Suprapubic skin (tissue), 4 donors: Measurements from ENCODE around the gene PLXND1. TPM values are rescaled to one million over a fixed set of nuclear protein-coding genes. Genes with fewer than 3 reads are reported as not detected.

Experiments used
- DNase-seq, 2 donors: peaks; one replicate each; pipeline ENCODE4 v3.0.0-alpha.2; 2019; ENCODE audit warnings: low spot score in 2 of 2
- H3K27ac ChIP-seq: fragments of 200-600 bp; sonication (generic); one replicate; pipeline ENCODE4 v1.5.1; 2019
- H3K27me3 ChIP-seq: fragments of 200-600 bp; sonication (generic); one replicate; pipeline ENCODE4 v1.5.1; 2019
- H3K36me3 ChIP-seq: fragments of 200-600 bp; sonication (generic); one replicate; pipeline ENCODE4 v1.5.1; 2019
- H3K4me1 ChIP-seq: fragments of 200-600 bp; sonication (generic); one replicate; pipeline ENCODE4 v1.5.1; 2019
- H3K4me3 ChIP-seq: fragments of 200-600 bp; sonication (generic); one replicate; pipeline ENCODE4 v1.5.1; 2019; ENCODE audit warnings: mild to moderate bottlenecking
- H3K9me3 ChIP-seq: fragments of 200-600 bp; sonication (generic); one replicate; pipeline ENCODE4 v1.5.1; 2019
- CTCF ChIP-seq, 2 donors: fragments of 200-600 bp in 1 of 2; fragments of 450-650 bp in 1 of 2; sonication (generic) in 1 of 2; IDR thresholded peaks; one replicate each; pipeline ENCODE4 v1.5.1; 2016 to 2019; ENCODE audit warnings: antibody characterized with exemption in 2 of 2, mild to moderate bottlenecking in 1 of 2, moderate library complexity in 1 of 2
- EP300 ChIP-seq: sonication (generic); formaldehyde crosslinking; IDR thresholded peaks from one replicate; pipeline ENCODE4 v1.6.1; 2017; ENCODE audit warnings: antibody characterized with exemption
- POLR2A ChIP-seq, 2 donors: fragments of 450-650 bp; IDR thresholded peaks; one replicate each; pipeline ENCODE4 v1.6.1; 2017; ENCODE audit warnings: antibody characterized with exemption in 2 of 2, mild to moderate bottlenecking in 2 of 2, moderate library complexity in 2 of 2
- POLR2AphosphoS5 ChIP-seq, 3 donors: sonication (generic); formaldehyde crosslinking; IDR thresholded peaks; one replicate each; pipeline ENCODE4 v1.6.1; 2017; ENCODE audit warnings: antibody characterized with exemption in 3 of 3
- WGBS: methylation state at CpG from one replicate; pipeline ENCODE4 v1.1.5; 2018; 5-methylcytosine and 5-hydroxymethylcytosine counted together
- total RNA-seq, 4 donors: library from RNA; depleted of rRNA; stranded (reverse); fragments of >200 nt; gene quantifications; one replicate each; pipeline ENCODE4 v1.1.0, GENCODE V29; 2016

PLXND1 gene
- total RNA-seq, 4 donors from 2014 or later = 19.0 to 51.0 (median 30.8) TPM

- H3K36me3 ChIP-seq = no peaks in the 10 kb centered on the region
- peak overlapping the region; percentile 77 for H3K4me3 ChIP-seq
- H3K27me3 ChIP-seq = peaks cover 3% of the 10 kb centered on the region
- H3K27ac ChIP-seq = peak overlapping the region; percentile 89
- peaks cover 90% of the 10 kb centered on the region for H3K4me1 ChIP-seq
- peak; percentile 89 to 93 for DNase-seq
- no peak for TF ChIP-seq POLR2A (IDR thresholded peaks at IDR 0.05)
- TF ChIP-seq CTCF (IDR thresholded peaks at IDR 0.05) = no peak
- no peak for TF ChIP-seq EP300
- TF ChIP-seq POLR2AphosphoS5 (IDR thresholded peaks at IDR 0.05) = peak in 1 of 3 donors; percentile 55
- H3K9me3 ChIP-seq = no peaks in the 10 kb centered on the region
- 73% methylated on average over 4 of the region's 15 CpGs for WGBS
Measured at GRCh38 chr3:129602730-129603560, 3.5 kb downstream of the PLXND1 start.

- DNase-seq = no peak
- Histone ChIP-seq H3K9me3 (no peaks in the 10 kb centered on the region), H3K4me3 (peak overlapping the region; percentile 77), H3K4me1 (peaks cover 90% of the 10 kb centered on the region), H3K27ac (peak overlapping the region; percentile 89), H3K36me3 (no peaks in the 10 kb centered on the region), H3K27me3 (peaks cover 3% of the 10 kb centered on the region)
- 90% methylated on average over 11 of the region's 11 CpGs for WGBS
- TF ChIP-seq EP300 = no peak
- no peak for TF ChIP-seq CTCF (IDR thresholded peaks at IDR 0.05)
- TF ChIP-seq POLR2A (IDR thresholded peaks at IDR 0.05) = no peak
- no peak for TF ChIP-seq POLR2AphosphoS5 (IDR thresholded peaks at IDR 0.05)
Measured at GRCh38 chr3:129602309-129602708, 4.2 kb downstream of the PLXND1 start.

- Histone ChIP-seq H3K9me3 (no peaks in the 10 kb centered on the region), H3K27ac (no peak overlapping the region), H3K4me1 (peaks cover 90% of the 10 kb centered on the region), H3K4me3 (peak overlapping the region; percentile 77), H3K36me3 (no peaks in the 10 kb centered on the region), H3K27me3 (peaks cover 3% of the 10 kb centered on the region)
- DNase-seq = no peak
- 65% methylated on average over 5 of the region's 5 CpGs for WGBS
- TF ChIP-seq POLR2A (IDR thresholded peaks at IDR 0.05) (no peak), CTCF (IDR thresholded peaks at IDR 0.05) (no peak), EP300 (no peak), POLR2AphosphoS5 (IDR thresholded peaks at IDR 0.05) (no peak)
Measured at GRCh38 chr3:129601713-129602112, 4.8 kb downstream of the PLXND1 start.

- no peaks in the 10 kb centered on the region for H3K36me3 ChIP-seq
- no peaks in the 10 kb centered on the region for H3K27me3 ChIP-seq
- WGBS = 92% methylated on average over 2 of the region's 2 CpGs
- H3K27ac ChIP-seq = peak overlapping the region; percentile 91
- no peaks in the 10 kb centered on the region for H3K9me3 ChIP-seq
- DNase-seq = no peak
- H3K4me3 ChIP-seq = peak overlapping the region; percentile 10
- peaks cover 86% of the 10 kb centered on the region for H3K4me1 ChIP-seq
- TF ChIP-seq POLR2A (IDR thresholded peaks at IDR 0.05) (no peak), CTCF (IDR thresholded peaks at IDR 0.05) (no peak), POLR2AphosphoS5 (IDR thresholded peaks at IDR 0.05) (no peak), EP300 (no peak)
Measured at GRCh38 chr3:129600348-129600747, 6.1 kb downstream of the PLXND1 start.

- WGBS = 47% methylated on average over 5 of the region's 5 CpGs
- Histone ChIP-seq H3K36me3 (no peaks in the 10 kb centered on the region), H3K27ac (peak overlapping the region; percentile 91), H3K27me3 (no peaks in the 10 kb centered on the region), H3K4me1 (peaks cover 86% of the 10 kb centered on the region), H3K4me3 (peak overlapping the region; percentile 10), H3K9me3 (no peaks in the 10 kb centered on the region)
- TF ChIP-seq POLR2A (IDR thresholded peaks at IDR 0.05) = no peak
- TF ChIP-seq EP300 = no peak
- TF ChIP-seq CTCF (IDR thresholded peaks at IDR 0.05) = no peak
- TF ChIP-seq POLR2AphosphoS5 (IDR thresholded peaks at IDR 0.05) = no peak
- no peak for DNase-seq
Measured at GRCh38 chr3:129599607-129600006, 6.9 kb downstream of the PLXND1 start.
